Measurements from ENCODE around the gene GFRAL. TPM values are rescaled to one million over a fixed set of nuclear protein-coding genes. Genes with fewer than 3 reads are reported as not detected.

The GFRAL gene
- total RNA-seq, 1 donor = not detected

GRCh38 chr6:55410674-55411073, 83.4 kb downstream of the GFRAL start:
- H3K27ac ChIP-seq (ENCODE audit: low read depth, low read length) = no peak overlapping the region
- H2AFZ ChIP-seq (ENCODE audit: low read length) = no peak overlapping the region
- H4K20me1 ChIP-seq (ENCODE audit: insufficient read depth, low read length) = no peaks in the 10 kb centered on the region
- no peak overlapping the region for H3K4me3 ChIP-seq (ENCODE audit: insufficient read depth, low read length)
- DNase-seq (ENCODE audit: insufficient read length, low spot score, missing footprints) = no peak
- H3K9me3 ChIP-seq (ENCODE audit: low read depth, low read length) = no peaks in the 10 kb centered on the region
- H3K4me2 ChIP-seq (ENCODE audit: insufficient read depth, low read length) = no peak overlapping the region
- no peaks in the 10 kb centered on the region for H3K79me2 ChIP-seq (ENCODE audit: insufficient read depth, low read length)
- no peaks in the 10 kb centered on the region for H3K27me3 ChIP-seq (ENCODE audit: insufficient read depth, low read length)
- H3K4me1 ChIP-seq (ENCODE audit: insufficient read depth, low read length) = no peaks in the 10 kb centered on the region
- no peaks in the 10 kb centered on the region for H3K36me3 ChIP-seq (ENCODE audit: insufficient read depth, low read length)
- TF ChIP-seq CTCF (IDR thresholded peaks at IDR 0.05; ENCODE audit: extremely low read depth, low read depth, low read length) = no peak

GRCh38 chr6:55423933-55424332, 96.7 kb downstream of the GFRAL start:
- H3K79me2 ChIP-seq (ENCODE audit: insufficient read depth, low read length) = no peaks in the 10 kb centered on the region
- no peak for TF ChIP-seq CTCF (IDR thresholded peaks at IDR 0.05; ENCODE audit: extremely low read depth, low read depth, low read length)
- no peaks in the 10 kb centered on the region for H3K9me3 ChIP-seq (ENCODE audit: low read depth, low read length)
- no peak for DNase-seq (ENCODE audit: insufficient read length, low spot score, missing footprints)
- H3K36me3 ChIP-seq (ENCODE audit: insufficient read depth, low read length) = no peaks in the 10 kb centered on the region
- no peaks in the 10 kb centered on the region for H4K20me1 ChIP-seq (ENCODE audit: insufficient read depth, low read length)
- H3K27me3 ChIP-seq (ENCODE audit: insufficient read depth, low read length) = no peaks in the 10 kb centered on the region
- no peaks in the 10 kb centered on the region for H3K4me1 ChIP-seq (ENCODE audit: insufficient read depth, low read length)
- H3K4me2 ChIP-seq (ENCODE audit: insufficient read depth, low read length) = no peak overlapping the region
- H3K4me3 ChIP-seq (ENCODE audit: insufficient read depth, low read length) = no peak overlapping the region
- H2AFZ ChIP-seq (ENCODE audit: low read length) = no peak overlapping the region
- no peak overlapping the region for H3K27ac ChIP-seq (ENCODE audit: low read depth, low read length)

GRCh38 chr6:55433446-55434130, 106.3 kb downstream of the GFRAL start:
- H3K4me3 ChIP-seq (ENCODE audit: insufficient read depth, low read length) = no peak overlapping the region
- no peaks in the 10 kb centered on the region for H3K27me3 ChIP-seq (ENCODE audit: insufficient read depth, low read length)
- no peaks in the 10 kb centered on the region for H3K79me2 ChIP-seq (ENCODE audit: insufficient read depth, low read length)
- no peak overlapping the region for H3K4me2 ChIP-seq (ENCODE audit: insufficient read depth, low read length)
- H2AFZ ChIP-seq (ENCODE audit: low read length) = no peak overlapping the region
- no peaks in the 10 kb centered on the region for H3K36me3 ChIP-seq (ENCODE audit: insufficient read depth, low read length)
- no peaks in the 10 kb centered on the region for H4K20me1 ChIP-seq (ENCODE audit: insufficient read depth, low read length)
- TF ChIP-seq CTCF (IDR thresholded peaks at IDR 0.05; ENCODE audit: extremely low read depth, low read depth, low read length) = no peak
- H3K27ac ChIP-seq (ENCODE audit: low read depth, low read length) = no peak overlapping the region
- DNase-seq (ENCODE audit: insufficient read length, low spot score, missing footprints) = no peak
- H3K9me3 ChIP-seq (ENCODE audit: low read depth, low read length) = no peaks in the 10 kb centered on the region
- peaks cover 7% of the 10 kb centered on the region for H3K4me1 ChIP-seq (ENCODE audit: insufficient read depth, low read length)

GRCh38 chr6:55437141-55437540, 109.9 kb downstream of the GFRAL start:
- no peak overlapping the region for H2AFZ ChIP-seq (ENCODE audit: low read length)
- no peaks in the 10 kb centered on the region for H3K9me3 ChIP-seq (ENCODE audit: low read depth, low read length)
- no peak overlapping the region for H3K27ac ChIP-seq (ENCODE audit: low read depth, low read length)
- DNase-seq (ENCODE audit: insufficient read length, low spot score, missing footprints) = no peak
- TF ChIP-seq CTCF (IDR thresholded peaks at IDR 0.05; ENCODE audit: extremely low read depth, low read depth, low read length) = no peak
- no peaks in the 10 kb centered on the region for H3K79me2 ChIP-seq (ENCODE audit: insufficient read depth, low read length)
- H3K36me3 ChIP-seq (ENCODE audit: insufficient read depth, low read length) = no peaks in the 10 kb centered on the region
- no peak overlapping the region for H3K4me2 ChIP-seq (ENCODE audit: insufficient read depth, low read length)
- H3K4me1 ChIP-seq (ENCODE audit: insufficient read depth, low read length) = peaks cover 7% of the 10 kb centered on the region
- H3K27me3 ChIP-seq (ENCODE audit: insufficient read depth, low read length) = peaks cover 3% of the 10 kb centered on the region
- H4K20me1 ChIP-seq (ENCODE audit: insufficient read depth, low read length) = no peaks in the 10 kb centered on the region
- no peak overlapping the region for H3K4me3 ChIP-seq (ENCODE audit: insufficient read depth, low read length)
